Sigmoid colon (tissue), 4 donors: Measurements from ENCODE around the gene ACIN1.

Source experiments
- EP300 ChIP-seq, 4 donors: sonication (generic); formaldehyde crosslinking; IDR thresholded peaks; one replicate each; pipeline ENCODE4 v1.6.1; 2017; ENCODE audit warnings: antibody characterized with exemption in 4 of 4
- TF ChIP-seq, protein P1 (sequence below), 4 experiments: fragments of 450-650 bp in 3 of 4; fragments of 200-600 bp in 1 of 4; IDR thresholded peaks; one replicate each; pipeline ENCODE4 v1.5.1; 2016 to 2019; ENCODE audit warnings: antibody characterized with exemption in 4 of 4, mild to moderate bottlenecking in 3 of 4, moderate library complexity in 2 of 4

DNA sequence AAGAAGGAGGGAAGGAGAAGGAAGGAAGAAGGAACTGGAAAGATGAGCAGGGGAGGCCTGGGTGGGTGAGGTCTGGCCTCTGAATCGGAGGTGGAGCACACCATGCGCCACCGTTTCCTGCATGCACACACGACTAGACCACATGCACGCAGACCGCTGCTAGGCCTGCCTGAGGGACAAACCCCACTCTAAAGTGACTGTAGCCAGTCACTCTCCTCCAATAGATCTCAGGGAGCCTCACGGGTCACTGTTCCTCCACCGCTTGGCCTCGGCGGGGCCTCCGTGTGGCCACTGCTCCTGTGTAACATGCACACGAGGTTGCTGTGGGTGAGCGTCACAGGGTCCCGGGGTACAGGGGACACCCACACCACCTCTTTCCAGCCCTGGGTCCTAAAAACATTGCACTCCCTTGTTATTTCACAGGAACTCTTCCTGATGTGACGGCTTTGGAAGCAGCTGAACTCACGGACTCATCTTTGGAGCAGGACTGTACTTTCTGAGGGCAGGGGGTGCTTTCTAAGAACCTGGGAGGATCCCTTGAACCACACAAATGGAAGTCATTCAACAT, 41.7 kb upstream of the ACIN1 start:
- TF ChIP-seq, protein P1, sequence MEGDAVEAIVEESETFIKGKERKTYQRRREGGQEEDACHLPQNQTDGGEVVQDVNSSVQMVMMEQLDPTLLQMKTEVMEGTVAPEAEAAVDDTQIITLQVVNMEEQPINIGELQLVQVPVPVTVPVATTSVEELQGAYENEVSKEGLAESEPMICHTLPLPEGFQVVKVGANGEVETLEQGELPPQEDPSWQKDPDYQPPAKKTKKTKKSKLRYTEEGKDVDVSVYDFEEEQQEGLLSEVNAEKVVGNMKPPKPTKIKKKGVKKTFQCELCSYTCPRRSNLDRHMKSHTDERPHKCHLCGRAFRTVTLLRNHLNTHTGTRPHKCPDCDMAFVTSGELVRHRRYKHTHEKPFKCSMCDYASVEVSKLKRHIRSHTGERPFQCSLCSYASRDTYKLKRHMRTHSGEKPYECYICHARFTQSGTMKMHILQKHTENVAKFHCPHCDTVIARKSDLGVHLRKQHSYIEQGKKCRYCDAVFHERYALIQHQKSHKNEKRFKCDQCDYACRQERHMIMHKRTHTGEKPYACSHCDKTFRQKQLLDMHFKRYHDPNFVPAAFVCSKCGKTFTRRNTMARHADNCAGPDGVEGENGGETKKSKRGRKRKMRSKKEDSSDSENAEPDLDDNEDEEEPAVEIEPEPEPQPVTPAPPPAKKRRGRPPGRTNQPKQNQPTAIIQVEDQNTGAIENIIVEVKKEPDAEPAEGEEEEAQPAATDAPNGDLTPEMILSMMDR (IDR thresholded peaks at IDR 0.05): no peak
- no peak for TF ChIP-seq EP300 (IDR thresholded peaks at IDR 0.05)
